ENCODE results near the gene PYCARD.
"Not testable (repeated sequence)": the region's sequence is repeated elsewhere in the genome, so short reads cannot be mapped to it uniquely, and the experiment has no call there.

Gene PYCARD

GRCh38 chr16:31202414-31203375 is at the start of gene PYCARD:
Gene PYCARD (minus strand): TSS chr16:31202760. CDS start chr16:31202690, 70 bp downstream.
- no peak for DNase-seq (ENCODE audit: low spot score)

DNA sequence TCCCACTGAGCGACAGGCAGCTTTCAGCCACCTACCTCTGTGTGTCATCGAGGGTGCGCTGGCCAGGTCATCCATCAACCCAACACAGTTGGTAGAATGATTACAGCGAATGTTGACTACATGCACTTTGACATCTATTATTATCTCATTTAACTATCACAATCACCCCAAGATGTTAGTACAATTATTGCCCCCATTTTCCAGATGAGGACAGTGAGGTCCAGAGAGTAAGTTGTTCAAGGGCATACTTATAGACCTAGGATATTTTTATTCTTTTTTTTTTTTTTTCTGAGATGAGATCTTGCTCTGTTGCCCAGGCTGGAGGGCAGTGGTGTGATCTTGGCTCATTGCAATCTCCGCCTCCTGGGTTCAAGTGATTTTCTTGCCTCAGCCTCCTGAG is 48.9 kb upstream of the PYCARD start:
- DNase-seq (ENCODE audit: low spot score) = no peak

DNA sequence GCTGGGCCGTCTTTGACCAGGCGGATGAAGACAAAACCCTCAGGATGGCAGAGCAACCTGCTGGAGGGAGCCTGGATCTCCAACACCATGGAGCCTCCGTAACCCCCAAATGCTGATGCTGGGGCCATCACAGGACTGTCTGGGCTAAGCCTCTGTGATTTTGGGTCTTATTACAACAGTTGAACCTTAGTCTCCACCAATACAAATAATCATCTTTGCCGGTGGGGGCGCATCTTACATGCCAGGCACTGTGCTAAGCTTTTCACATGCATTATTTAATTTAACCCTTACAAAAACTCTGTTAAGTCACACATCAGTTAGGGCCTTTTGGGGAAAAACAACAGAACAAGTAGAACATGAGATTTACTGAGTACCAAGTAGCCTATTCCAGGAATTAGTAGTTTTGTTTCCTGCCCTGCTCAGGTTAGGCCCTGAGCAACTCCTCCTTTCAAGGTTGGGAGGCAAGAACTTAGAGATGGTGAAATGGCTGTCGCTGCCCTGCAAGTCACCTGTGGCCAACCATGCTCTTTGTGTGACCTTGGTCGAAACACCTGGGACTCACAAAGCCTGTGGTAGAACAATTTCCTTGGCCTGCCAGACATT is 48.3 kb upstream of the PYCARD start:
- DNase-seq (ENCODE audit: low spot score) = no peak

DNA sequence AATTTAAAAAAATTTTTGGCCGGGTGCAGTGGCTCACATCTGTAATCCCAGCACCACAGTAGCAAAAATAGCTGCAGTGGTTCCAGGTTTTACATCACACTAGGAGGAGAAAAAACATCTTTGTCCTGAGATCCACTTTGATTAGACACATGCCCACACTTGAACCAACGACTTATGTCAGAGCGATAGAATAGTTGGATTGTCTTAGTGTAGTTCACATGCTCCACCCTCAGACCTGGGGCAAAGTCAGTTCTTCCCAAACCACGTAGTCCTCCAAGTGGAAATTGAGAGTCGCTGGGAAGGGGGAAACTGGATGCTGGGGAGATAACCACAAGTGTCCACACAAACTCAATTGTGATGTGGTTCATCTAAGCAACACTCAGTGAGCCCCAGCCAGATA is 45.8 kb upstream of the PYCARD start:
- no peak for DNase-seq (ENCODE audit: low spot score)

- DNase-seq (ENCODE audit: low spot score) = no peak
These were observed 43.7 kb upstream of the PYCARD start for GRCh38 chr16:31246296-31246695.

- not testable (repeated sequence) for DNase-seq (ENCODE audit: low spot score)
These were observed 43.0 kb upstream of the PYCARD start for GRCh38 chr16:31245598-31245997.

GRCh38 chr16:31243734-31244670 is 41.4 kb upstream of the PYCARD start:
- no peak for DNase-seq (ENCODE audit: low spot score)

DNA sequence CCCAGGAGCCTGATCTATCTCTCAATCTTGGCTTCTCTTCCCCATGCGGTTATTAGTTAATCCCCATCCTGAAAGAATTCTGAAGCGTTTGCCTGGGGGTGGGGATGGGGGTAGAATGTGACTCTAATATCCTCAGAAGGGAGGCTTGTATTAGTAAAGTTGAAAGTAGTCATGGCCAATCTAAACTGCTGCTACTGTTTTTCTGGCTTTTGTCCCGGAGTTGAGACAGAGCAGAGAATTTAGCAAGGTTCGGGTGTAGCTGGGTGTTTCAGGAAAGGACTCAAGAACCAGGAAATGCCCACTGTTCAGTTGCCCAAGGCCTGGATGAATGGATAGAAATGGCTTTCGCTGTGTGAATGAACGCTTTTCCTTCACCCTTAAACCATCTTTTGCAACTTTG is 39.6 kb upstream of the PYCARD start:
- no peak for DNase-seq (ENCODE audit: low spot score)

GRCh38 chr16:31238041-31238440 is 35.5 kb upstream of the PYCARD start:
- DNase-seq (ENCODE audit: low spot score) = no peak

DNA sequence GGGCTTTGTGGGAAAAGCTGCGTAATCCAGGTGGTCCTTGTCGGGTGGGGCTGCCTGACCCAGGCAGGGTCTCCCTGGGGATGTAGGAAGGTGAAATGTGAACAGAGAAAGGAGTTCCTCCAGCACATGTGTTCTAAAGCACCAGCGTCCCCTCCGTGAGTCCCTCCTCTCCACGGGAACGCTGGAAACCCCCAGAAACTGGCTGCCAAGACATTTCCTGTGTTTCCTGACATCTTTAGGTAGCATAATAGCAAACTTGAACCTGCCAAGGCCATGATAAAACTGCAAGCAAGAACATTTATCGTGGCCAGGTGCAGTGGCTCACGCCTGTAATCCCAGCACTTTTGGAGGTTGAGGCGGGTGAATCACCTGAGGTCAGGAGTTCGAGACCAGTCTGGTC is 26.9 kb upstream of the PYCARD start:
- no peak for DNase-seq (ENCODE audit: low spot score)

GRCh38 chr16:31228206-31228605 is 25.6 kb upstream of the PYCARD start:
- no peak for DNase-seq (ENCODE audit: low spot score)

- no peak for DNase-seq (ENCODE audit: low spot score)
These were observed 22.6 kb upstream of the PYCARD start for GRCh38 chr16:31225193-31225592.

DNA sequence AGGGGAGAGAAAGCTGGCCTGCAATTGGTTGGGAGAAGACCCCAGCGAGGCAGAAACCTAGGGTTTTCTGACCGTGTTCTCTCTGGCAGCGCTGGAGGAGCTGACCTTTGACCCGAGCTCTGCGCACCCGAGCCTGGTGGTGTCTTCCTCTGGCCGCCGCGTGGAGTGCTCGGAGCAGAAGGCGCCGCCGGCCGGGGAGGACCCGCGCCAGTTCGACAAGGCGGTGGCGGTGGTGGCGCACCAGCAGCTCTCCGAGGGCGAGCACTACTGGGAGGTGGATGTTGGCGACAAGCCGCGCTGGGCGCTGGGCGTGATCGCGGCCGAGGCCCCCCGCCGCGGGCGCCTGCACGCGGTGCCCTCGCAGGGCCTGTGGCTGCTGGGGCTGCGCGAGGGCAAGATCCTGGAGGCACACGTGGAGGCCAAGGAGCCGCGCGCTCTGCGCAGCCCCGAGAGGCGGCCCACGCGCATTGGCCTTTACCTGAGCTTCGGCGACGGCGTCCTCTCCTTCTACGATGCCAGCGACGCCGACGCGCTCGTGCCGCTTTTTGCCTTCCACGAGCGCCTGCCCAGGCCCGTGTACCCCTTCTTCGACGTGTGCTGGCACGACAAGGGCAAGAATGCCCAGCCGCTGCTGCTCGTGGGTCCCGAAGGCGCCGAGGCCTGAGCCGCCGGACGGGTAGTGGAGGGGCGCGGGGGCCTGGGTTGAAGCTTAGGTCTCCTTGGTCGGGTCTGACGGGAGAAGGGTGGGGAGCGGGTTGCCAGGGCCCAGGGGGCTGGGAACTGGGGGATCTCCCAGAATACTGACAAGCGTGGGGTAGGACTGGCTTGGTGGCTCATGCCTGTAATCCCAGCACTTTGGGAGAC is 21.8 kb upstream of the PYCARD start:
- DNase-seq (ENCODE audit: low spot score) = no peak

- DNase-seq (ENCODE audit: low spot score) = no peak
These were observed 20.5 kb upstream of the PYCARD start for GRCh38 chr16:31223044-31223443.

DNA sequence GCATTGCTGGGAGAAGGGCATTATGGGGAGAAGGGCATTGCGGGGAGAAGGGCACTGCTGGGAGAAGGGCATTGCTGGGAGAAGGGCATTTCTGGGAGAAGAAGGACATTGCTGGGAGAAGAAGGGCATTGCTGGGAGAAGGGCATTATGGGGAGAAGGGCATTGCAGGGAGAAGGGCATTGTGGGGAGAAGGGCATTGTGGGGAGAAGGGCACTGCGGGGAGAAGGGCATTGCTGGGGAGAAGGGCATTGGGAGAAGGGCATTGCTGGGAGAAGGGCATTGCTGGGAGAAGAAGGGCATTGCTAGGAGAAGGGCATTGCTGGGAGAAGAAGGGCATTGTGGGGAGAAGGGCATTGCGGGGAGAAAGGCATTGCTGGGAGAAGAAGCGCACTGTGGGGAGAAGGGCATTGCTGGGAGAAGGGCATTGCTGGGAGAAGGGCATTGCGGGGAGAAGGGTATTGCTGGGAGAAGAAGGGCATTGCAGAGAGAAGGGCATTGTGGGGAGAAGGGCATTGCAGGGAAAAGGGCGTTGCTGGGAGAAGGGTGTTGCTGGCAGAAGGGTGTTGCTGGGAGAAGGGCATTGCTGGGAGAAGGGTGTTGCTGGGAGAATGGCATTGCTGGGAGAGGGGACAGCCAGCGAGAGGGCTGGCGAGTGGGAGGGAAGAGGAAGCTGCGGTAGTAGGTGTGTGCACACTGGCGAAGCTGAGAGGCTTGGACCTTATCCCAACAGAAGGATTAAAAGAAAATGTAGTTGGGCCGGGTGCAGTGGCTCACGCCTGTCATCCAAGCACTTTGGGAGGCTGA is 19.0 kb upstream of the PYCARD start:
- DNase-seq (ENCODE audit: low spot score) = no peak

DNA sequence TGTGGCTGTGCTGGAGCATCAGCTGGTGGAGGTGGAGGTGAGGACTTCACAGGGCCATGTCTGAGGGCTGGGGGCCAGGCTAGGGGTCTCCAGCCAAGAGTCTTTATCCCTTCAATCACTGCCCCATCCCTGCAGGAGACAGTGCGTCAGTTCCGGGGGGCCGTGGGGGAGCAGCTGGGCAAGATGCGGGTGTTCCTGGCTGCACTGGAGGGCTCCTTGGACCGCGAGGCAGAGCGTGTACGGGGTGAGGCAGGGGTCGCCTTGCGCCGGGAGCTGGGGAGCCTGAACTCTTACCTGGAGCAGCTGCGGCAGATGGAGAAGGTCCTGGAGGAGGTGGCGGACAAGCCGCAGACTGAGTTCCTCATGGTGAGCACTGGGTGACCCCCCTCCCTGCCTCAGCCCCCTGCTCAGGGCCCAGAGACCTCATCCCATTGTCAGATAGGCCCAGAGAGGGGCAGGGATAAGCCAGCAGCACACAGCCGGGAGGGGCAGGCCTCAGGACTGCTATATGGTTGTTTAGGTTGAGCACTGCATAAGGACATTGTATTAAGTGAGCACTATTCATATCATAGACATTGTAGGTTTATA is 16.7 kb upstream of the PYCARD start:
- DNase-seq (ENCODE audit: low spot score) = no peak

DNA sequence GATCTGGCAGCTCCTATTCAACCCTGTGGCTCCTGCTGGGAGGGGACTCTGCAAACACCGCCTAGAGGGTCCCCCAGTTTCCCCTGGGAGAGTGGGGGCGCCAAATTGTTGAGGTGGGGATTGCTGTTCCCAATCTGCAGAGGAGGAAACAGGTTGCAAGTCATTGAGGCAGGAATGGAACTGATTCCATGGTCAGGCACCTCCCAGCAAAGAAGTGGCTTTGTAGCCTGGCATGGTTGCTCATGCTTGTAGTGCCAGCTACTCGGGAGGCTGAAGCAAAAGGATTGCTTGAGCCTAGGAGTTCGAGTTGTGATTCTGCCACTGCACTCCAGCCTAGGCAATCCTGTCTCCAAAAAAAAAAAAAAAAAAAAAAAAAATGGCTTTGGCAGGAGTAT is 14.6 kb upstream of the PYCARD start:
- no peak for DNase-seq (ENCODE audit: low spot score)

- DNase-seq (ENCODE audit: low spot score) = no peak
These were observed 14.0 kb upstream of the PYCARD start, which contains the start of gene PYDC1 for GRCh38 chr16:31216422-31217135. Gene PYDC1 (minus strand): TSS chr16:31217135. CDS start chr16:31217028, 107 bp downstream.
